Suprapubic skin (tissue), 4 donors: ENCODE results near the gene VAV2.

Experiments
- CTCF ChIP-seq, 2 donors: fragments of 200-600 bp in 1 of 2; fragments of 450-650 bp in 1 of 2; sonication (generic) in 1 of 2; IDR thresholded peaks; one replicate each; pipeline ENCODE4 v1.5.1; 2016 to 2019; ENCODE audit warnings: antibody characterized with exemption in 2 of 2, mild to moderate bottlenecking in 1 of 2, moderate library complexity in 1 of 2
- POLR2A ChIP-seq, 2 donors: fragments of 450-650 bp; IDR thresholded peaks; one replicate each; pipeline ENCODE4 v1.6.1; 2017; ENCODE audit warnings: antibody characterized with exemption in 2 of 2, mild to moderate bottlenecking in 2 of 2, moderate library complexity in 2 of 2
- POLR2AphosphoS5 ChIP-seq, 3 donors: sonication (generic); formaldehyde crosslinking; IDR thresholded peaks; one replicate each; pipeline ENCODE4 v1.6.1; 2017; ENCODE audit warnings: antibody characterized with exemption in 3 of 3

- no peak for TF ChIP-seq CTCF (IDR thresholded peaks at IDR 0.05)
- TF ChIP-seq POLR2A (IDR thresholded peaks at IDR 0.05), result no peak
- no peak for TF ChIP-seq POLR2AphosphoS5 (IDR thresholded peaks at IDR 0.05)
These were observed 112.5 kb downstream of the VAV2 start for GRCh38 chr9:133879615-133880014.
